ENCODE measurements around the gene ARHGAP15.
A peak's percentile ranks its signal among the peaks of the same experiment; 100 is the strongest.

The ARHGAP15 gene

GRCh38 chr2:143802242-143802641 lies 673.0 kb downstream of the ARHGAP15 start:
- no peak for DNase-seq

- DNase-seq = no peak
These were observed 673.8 kb downstream of the ARHGAP15 start for GRCh38 chr2:143802871-143803650.

GRCh38 chr2:143803936-143804335 lies 674.7 kb downstream of the ARHGAP15 start:
- no peak for DNase-seq

- DNase-seq = no peak
These were observed 676.4 kb downstream of the ARHGAP15 start for GRCh38 chr2:143805666-143806065.

- no peak for DNase-seq
These were observed 678.0 kb downstream of the ARHGAP15 start for GRCh38 chr2:143807192-143807591.

- peak; percentile 12 to 17 for DNase-seq
These were observed 678.5 kb downstream of the ARHGAP15 start for GRCh38 chr2:143807671-143808070.

- no peak for DNase-seq
These were observed 678.9 kb downstream of the ARHGAP15 start for GRCh38 chr2:143808166-143808565.

- DNase-seq = no peak
These were observed 685.9 kb downstream of the ARHGAP15 start for GRCh38 chr2:143815082-143815481.

- no peak for DNase-seq
These were observed 687.7 kb downstream of the ARHGAP15 start for GRCh38 chr2:143816916-143817315.
